PC-9 (cell line): ENCODE results near the gene CKAP2.

Source experiments
- EZH2 ChIP-seq: fragments of 200-600 bp; sonication (generic); IDR thresholded peaks from 2 replicates; pipeline ENCODE4 v1.8.0; 2017; ENCODE audit warnings: antibody characterized with exemption, low read depth
- TF ChIP-seq, protein P1 (sequence below): fragments of 200-600 bp; sonication (generic); conservative IDR thresholded peaks from 2 replicates; pipeline ENCODE4 v1.6.1; 2017; ENCODE audit warnings: mixed run types, antibody characterized with exemption, mild to moderate bottlenecking, moderate library complexity

DNA sequence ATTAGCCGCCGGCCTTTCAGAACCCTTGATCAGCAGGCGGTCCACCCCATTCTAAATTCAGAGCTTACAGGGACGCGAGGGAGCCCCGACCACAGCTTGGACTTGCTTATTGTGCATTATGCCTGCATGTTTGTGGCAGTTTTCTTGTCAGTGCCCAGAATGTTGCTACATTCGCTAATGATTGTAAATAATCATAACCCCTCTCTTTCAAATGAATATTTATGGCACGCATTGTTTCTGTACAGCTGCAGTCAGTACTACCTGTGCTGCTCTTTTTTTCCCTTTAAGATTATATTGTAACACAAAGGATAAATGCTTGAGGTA lies 4.5 kb upstream of the CKAP2 start:
- TF ChIP-seq, protein P1, sequence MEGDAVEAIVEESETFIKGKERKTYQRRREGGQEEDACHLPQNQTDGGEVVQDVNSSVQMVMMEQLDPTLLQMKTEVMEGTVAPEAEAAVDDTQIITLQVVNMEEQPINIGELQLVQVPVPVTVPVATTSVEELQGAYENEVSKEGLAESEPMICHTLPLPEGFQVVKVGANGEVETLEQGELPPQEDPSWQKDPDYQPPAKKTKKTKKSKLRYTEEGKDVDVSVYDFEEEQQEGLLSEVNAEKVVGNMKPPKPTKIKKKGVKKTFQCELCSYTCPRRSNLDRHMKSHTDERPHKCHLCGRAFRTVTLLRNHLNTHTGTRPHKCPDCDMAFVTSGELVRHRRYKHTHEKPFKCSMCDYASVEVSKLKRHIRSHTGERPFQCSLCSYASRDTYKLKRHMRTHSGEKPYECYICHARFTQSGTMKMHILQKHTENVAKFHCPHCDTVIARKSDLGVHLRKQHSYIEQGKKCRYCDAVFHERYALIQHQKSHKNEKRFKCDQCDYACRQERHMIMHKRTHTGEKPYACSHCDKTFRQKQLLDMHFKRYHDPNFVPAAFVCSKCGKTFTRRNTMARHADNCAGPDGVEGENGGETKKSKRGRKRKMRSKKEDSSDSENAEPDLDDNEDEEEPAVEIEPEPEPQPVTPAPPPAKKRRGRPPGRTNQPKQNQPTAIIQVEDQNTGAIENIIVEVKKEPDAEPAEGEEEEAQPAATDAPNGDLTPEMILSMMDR, result peak; percentile 38; the same call in 1 of the 2 replicates
- no peak for TF ChIP-seq EZH2
